RPMI8226 (cell line): ENCODE measurements around the gene TNIP1.

Experiments
- DNase-seq: peaks from one replicate; pipeline ENCODE4 v3.0.0-alpha.2; 2015

Gene TNIP1, protein sequence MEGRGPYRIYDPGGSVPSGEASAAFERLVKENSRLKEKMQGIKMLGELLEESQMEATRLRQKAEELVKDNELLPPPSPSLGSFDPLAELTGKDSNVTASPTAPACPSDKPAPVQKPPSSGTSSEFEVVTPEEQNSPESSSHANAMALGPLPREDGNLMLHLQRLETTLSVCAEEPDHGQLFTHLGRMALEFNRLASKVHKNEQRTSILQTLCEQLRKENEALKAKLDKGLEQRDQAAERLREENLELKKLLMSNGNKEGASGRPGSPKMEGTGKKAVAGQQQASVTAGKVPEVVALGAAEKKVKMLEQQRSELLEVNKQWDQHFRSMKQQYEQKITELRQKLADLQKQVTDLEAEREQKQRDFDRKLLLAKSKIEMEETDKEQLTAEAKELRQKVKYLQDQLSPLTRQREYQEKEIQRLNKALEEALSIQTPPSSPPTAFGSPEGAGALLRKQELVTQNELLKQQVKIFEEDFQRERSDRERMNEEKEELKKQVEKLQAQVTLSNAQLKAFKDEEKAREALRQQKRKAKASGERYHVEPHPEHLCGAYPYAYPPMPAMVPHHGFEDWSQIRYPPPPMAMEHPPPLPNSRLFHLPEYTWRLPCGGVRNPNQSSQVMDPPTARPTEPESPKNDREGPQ

DNA sequence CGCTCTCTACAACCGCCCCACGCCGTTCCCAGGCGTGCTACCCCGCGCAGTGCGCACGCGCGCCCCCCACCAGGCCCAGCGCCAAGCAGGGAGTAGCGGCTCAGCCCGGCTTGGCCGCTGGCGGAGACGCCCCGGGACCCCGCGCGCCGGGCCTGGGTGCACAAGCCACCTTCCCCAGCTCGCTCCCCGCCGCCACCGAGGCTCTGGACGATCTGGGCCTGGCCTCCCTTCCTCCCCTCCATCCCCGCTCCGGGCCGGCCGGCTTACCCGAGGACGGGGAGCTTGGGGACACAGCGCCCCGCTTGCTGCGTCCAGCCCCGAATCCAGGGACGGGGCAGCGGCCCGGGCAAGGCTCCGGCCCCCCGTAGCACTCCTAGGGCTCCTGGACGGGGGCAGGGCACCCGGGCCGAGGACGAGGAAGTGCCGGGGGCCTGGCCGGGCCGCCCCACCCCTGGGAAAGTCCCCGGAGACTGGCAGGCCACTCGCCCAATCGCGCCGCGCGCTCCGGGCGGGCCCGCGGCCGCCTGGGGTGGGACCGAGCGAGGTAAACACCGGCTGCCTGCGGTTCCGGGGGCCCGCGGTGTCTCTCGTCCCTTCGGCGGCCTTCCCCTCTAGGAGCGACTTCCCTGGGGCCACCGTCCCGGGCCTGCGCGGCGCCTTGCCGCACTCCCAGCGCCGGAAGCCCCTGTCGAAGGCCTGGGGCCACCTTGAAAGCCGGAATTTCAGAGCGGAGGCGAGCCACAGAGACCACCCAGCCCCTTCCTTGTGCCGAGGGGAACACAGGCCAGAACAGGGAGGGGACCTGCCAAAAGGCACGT lies at the start of gene TNIP1:
TNIP1 (minus strand) TSS at position 422 of the 818 bp plus-strand sequence. CDS start 15,939 bp downstream, outside the sequence.
- peak; percentile 94 for DNase-seq

GRCh38 chr5:151130235-151130921 lies 49.5 kb upstream of the TNIP1 start:
- no peak for DNase-seq

GRCh38 chr5:151128817-151129216 lies 48.0 kb upstream of the TNIP1 start:
- DNase-seq: no peak

- no peak for DNase-seq
Observed at GRCh38 chr5:151127926-151128325, 47.1 kb upstream of the TNIP1 start.

DNA sequence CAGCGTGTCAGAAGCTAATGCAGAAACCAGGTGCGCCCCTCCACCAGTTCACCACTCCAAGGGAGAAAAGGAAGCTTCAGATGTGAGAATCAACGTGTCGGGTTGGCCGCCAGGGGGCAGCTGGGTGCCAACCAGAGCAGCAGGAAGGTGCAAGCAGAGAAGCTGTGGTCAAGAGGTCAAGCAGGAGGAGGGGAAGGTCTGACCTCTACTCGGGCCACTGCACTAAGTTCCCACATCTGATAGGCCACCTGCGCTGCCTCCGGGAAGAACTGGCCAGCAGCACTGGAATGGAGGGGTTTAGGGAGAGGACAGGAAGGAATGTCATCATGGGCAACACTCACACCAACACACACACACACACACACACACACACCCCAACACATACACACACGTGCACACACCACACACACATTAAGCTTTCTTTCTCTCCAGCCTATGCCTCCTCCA lies 45.4 kb upstream of the TNIP1 start:
- peak; percentile 60 for DNase-seq

DNA sequence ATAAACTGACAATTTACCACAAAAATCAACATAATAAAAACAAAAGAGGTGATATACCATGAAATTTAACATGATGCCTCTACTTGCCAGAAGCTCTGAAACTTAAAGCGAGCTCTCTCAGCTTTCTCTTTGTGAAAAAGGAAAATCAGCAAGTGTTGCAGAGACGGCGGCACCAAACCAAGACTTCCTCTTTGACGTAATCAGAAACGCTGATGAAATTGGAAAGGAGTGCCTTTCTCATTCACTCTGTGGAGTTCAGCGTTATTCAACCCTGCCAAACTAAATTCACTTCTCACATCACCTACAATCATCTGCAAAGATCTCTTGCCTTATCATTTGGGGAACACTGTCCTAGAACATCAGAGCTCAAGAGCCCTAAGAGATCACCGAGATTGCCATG lies 44.6 kb upstream of the TNIP1 start:
- DNase-seq: no peak

GRCh38 chr5:151123897-151124751 lies 43.3 kb upstream of the TNIP1 start:
- peak; percentile 29 for DNase-seq

GRCh38 chr5:151122828-151123227 lies 42.0 kb upstream of the TNIP1 start:
- no peak for DNase-seq

GRCh38 chr5:151121665-151122064 lies 40.8 kb upstream of the TNIP1 start:
- no peak for DNase-seq

DNA sequence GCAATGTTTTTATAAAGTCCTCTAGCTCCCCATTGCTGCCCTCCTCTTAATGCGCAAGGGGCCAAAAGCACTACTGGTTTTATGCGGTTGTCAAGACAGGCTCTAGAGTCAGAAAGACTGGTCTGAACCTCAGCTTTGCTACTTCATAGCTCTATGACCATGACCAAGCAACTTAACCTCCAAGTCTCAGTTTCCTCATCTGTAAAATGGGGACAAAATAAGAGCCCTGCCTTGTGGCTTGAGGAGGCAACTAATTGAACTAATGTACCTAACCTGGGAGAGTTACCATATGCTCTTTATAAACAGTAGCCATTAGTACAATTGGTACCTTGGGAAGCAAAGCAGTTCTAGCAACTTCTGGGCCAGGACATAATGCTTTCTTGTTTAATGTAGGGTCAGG lies 40.3 kb upstream of the TNIP1 start:
- no peak for DNase-seq

DNA sequence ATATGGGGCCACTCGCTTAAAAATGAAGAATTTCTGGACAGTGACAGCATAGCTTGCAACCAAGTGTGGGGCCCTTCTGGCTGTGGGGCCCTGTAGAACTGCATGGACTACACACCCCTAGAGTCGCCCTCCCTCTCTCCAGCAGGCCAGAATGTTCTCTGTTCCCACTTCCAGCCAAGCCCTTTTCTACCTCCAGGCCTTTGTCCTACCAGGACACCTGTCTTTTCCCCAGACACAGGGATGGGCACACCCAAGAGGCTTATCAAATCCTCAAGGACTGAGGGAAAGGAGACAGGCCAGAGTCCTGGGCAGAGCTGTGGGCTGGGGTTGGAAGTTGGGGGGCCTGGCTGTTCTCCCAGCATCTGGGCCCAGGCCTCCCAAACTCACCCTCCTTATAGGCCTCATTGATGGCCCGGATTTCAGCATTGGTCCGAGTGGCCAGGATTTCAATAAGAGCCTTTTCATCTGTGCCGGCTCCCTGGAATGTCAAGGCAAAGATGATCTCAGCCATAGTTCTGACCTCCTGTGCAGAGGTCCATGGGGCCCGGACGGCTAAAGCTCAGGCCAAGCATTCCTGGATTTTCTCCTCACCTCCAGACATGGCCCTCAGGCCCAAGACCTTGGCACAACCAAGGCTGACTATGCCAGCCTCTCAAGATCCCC lies 38.2 kb upstream of the TNIP1 start:
- no peak for DNase-seq

- peak; percentile 59 for DNase-seq
Observed at GRCh38 chr5:151115272-151115905, 34.6 kb upstream of the TNIP1 start.

GRCh38 chr5:151113651-151114050 lies 32.8 kb upstream of the TNIP1 start:
- DNase-seq: no peak

DNA sequence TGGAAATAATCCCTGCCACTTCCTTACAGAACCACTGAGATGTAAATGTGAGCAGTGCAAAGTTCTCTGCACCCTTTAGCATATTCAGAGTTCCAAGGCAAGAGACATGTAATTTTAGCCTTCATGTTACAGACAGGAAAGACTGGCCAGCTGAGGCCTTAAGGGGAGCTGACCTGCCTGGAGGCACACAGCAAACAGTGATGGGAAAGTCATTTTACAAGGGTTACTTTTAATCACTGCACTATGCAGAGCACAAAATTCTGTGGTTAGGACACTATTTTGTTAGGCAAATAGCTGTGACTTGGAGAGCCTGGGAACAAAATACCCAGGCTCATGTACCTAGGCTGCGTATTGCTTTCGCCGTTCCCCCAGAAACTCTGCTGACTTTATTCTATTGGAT lies 30.2 kb upstream of the TNIP1 start:
- no peak for DNase-seq

- no peak for DNase-seq
Observed at GRCh38 chr5:151110122-151110681, 29.4 kb upstream of the TNIP1 start.

- DNase-seq: no peak
Observed at GRCh38 chr5:151108566-151108965, 27.7 kb upstream of the TNIP1 start.

GRCh38 chr5:151107738-151108520 lies 27.1 kb upstream of the TNIP1 start:
- no peak for DNase-seq

GRCh38 chr5:151107084-151107483 lies 26.2 kb upstream of the TNIP1 start:
- DNase-seq: no peak

DNA sequence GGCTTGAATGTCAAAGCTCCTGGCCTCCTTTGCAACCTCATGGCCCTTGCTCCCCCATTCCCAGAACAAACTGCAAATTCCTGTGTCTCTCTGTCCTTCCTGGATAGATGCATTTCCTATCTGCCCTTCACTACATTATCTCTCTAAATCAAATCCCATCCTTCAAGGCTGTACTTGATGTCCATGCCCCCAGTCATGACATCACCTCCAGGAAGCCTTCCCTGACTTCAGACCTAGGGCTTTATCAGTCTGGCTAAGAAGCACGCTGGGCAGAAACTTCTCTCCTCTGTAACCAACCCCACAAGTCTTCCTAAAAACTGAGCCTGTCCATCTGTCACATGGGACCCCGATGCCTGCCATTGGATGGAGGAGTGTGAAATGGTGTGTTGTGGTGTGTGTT lies 25.7 kb upstream of the TNIP1 start:
- DNase-seq: no peak

- no peak for DNase-seq
Observed at GRCh38 chr5:151106043-151106442, 25.2 kb upstream of the TNIP1 start.
